ENCODE measurements around the gene DDX4.
A peak's percentile ranks its signal among the peaks of the same experiment; 100 is the strongest.
"Not testable (repeated sequence)": the region's sequence is repeated elsewhere in the genome, so short reads cannot be mapped to it uniquely, and the experiment has no call there.

DDX4 gene

DNA sequence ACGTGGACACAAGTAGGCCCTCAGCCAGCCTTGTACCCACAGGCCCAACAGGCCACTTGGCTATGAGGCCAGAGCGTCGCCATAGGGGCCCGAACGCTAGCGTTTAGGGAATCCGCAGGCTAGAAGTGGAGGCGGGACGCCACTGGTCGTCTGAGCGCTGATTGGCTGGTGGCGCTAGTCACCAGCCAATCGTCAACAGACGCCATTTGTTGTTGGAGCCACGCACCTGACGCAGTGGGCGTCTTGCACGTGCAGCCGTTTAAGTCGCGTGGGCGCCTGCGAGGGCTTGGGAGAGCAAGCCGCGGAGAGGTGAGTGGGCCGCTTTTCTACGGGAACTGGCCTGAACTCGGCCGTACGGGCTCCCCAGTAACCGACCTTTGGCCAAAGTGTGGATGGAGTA, at the start of gene DDX4:
DDX4 (plus strand) TSS at position 269 of the 400 bp plus-strand sequence. CDS start 903 bp downstream, outside the sequence.
- no peak for DNase-seq

DNA sequence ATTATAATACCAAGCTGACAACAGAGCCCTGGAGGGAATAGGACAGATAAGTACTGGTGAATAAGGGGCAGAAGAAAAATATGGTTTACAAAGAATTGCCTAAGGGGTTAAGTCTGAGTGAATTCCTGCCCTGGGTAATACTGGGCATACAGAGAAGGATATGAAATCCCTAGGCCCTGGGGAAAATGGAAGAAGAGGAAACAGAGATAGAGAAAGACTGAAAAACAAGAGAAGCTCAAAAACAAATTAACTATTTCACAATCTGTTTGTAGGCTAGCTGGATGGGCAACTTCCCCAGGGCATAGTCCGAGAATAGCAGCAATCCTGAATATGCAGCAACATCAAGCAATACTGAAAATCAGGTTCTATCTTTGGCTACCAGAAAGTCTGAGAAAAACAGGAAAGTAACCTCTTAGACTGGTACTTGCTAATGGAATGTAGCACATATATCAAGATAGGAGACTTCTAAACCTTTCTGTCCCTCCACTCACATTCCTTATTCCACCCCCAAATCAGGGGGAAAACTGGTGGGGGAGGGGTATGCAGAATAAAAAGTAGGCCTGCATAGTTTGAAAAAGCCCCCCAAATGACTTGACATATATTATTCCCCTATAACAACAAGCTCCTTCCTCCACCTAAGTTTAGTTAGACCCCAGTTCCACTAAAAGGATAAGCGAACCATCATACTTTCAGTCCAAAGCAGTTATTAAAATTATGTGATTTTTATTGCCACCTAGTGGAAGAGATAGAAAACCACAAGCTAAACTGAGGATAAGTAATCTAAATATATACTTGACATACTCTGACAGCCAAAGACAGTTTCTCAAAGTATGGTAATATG, 46.4 kb upstream of the DDX4 start:
- no peak for DNase-seq

DNA sequence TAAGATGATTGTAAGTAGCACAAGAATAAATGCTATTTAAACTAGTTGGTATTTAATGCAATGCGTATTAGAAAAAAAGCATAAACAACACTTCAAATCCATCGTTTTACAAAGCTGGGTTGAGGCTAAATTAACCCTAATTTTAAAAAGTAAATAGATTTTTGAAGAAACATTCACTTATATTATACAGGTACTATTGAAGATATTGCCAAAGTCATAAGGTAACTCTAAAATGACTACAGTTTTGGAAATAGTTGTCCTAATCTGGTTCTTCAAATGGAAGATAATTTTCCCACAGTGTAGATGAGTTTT, 45.8 kb upstream of the DDX4 start:
- no peak for DNase-seq

DNA sequence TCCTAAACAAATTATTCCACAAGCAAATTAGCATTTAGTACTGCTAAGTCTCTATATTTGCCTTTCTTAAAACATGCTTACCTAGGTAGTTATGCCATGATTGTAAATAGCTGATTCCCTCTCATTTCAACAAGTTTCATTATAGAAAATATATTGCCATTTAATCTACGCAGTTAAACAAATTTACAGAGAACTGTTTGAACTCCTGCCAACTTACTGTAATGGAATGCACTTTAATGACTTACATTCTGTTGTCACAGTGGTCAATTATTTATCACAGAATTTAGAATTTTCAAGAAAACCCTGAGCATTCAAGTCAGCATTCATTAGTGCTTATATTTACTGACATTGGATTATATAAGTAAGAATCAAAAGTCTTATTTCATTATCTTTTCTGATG, 45.4 kb upstream of the DDX4 start:
- DNase-seq: no peak

DNA sequence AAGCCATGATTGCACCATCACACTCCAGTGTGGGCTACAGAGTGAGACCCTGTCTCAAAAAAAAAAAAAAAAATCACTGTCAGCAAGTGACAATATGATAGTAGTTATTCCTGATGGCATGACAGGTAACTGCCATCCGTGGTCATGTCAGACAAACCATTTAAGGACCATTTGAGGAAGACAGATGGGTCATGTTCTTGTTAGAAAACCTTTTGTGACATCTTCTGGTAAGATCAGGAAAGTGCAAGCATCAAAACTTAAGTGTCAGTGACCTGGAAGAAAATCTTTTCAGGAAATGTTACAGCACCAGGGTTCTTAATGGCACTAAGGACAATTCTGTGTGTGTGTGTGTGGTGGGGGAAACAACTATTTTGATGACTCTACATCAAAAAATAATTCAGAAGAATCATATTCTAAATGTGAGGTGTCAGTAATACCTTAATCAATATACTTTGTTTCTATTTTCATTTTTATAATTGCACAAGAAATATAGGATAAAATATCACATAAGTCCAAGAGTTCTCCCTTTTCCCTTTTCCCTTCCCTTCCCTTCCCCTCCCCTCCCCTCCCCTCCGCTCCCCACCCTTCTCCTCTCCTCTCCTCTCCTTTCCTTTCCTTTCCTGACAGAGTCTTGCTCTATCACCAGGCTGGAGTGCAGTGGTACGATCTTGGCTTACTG, 43.6 kb upstream of the DDX4 start:
- no peak for DNase-seq

DNA sequence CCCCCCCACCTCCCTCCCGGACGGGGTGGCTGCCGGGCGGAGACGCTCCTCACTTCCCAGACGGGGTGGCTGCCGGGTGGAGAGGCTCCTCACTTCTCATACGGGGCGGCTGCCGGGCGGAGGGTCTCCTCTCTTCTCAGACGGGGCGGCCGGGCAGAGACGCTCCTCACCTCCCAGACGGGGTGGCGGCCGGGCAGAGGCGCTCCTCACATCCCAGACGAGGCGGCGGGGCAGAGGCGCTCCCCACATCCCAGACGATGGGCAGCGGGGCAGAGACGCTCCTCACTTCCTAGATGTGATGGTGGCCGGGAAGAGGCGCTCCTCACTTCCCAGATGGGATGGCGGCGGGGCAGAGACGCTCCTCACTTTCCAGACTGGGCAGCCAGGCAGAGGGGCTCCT, 41.2 kb upstream of the DDX4 start:
- not testable (repeated sequence) for DNase-seq

DNA sequence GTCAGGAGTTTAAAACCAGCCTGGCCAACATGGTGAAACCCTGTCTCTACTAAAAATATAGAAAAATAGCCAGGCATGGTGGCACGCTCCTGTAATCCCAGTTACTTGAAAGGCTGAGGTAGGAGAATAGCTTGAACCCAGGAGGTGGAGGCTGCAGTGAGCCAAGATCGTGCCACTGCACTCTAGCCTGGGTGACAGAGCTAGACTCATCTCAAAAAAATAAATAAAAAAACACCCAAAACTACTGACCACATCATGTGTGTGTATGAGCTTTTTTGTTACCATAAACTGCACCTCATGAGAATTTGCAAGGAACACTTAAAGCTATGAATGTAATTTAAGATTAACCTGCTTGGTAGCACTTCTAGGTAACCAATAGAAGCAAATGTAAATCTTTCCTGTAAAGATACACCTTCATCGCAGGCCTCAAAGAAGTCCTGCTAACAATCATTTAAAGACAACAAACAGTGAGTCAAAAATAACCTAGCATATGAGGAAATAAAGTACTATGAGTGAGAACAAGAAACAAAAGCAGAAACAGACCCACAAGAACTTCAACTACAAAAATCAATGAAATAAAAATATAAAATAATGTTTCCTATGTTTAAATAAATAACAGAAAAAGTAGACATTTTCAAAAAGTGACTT, 38.7 kb upstream of the DDX4 start:
- no peak for DNase-seq

DNA sequence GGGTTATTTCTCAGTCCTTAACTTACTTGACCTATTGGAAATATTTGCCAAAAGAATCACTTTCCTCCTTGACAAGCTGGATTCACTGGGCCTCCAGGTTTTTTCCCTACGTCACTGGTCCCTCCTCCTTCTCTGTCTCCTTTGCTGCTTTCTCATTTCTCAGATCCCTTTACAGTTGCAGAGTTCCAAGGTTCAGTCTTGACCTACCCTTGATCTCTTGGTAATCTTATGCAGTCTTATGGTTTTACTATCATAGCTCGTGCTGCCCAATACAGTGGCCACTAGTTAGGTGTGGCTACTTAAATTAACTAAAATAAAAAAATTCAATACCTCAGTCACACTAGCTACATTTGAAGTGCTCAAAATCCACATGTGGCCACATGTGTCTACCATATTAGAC, 37.1 kb upstream of the DDX4 start:
- DNase-seq: no peak

DNA sequence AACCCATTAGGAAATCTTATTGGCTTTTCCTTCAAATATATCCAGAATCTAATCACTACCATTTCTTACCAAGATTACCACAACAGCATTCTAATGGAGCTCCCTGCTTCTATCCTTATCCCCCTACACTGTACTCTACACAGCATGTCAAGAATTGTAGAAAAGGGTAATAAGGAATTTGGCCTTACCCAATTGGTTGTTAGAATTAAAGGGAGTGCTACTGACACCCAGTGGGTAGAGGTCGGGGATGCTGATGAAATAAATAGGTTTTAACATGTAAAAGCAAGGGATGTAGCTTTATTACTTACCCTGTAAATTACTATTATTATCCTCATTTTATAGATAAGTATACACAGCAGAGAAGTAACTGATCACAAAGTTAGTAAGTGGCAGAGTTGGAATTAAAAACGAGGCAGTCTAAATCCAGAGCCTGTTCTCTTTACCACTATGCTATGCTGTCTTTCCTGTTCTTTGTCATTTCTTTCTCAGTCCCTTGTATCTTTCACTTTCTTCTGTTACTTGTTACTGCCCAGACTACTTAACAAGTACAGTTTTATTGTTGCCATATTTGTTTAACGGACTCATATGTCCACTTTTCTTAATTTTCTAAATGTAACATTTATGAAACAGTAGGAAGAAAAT, 36.3 kb upstream of the DDX4 start:
- no peak for DNase-seq

DNA sequence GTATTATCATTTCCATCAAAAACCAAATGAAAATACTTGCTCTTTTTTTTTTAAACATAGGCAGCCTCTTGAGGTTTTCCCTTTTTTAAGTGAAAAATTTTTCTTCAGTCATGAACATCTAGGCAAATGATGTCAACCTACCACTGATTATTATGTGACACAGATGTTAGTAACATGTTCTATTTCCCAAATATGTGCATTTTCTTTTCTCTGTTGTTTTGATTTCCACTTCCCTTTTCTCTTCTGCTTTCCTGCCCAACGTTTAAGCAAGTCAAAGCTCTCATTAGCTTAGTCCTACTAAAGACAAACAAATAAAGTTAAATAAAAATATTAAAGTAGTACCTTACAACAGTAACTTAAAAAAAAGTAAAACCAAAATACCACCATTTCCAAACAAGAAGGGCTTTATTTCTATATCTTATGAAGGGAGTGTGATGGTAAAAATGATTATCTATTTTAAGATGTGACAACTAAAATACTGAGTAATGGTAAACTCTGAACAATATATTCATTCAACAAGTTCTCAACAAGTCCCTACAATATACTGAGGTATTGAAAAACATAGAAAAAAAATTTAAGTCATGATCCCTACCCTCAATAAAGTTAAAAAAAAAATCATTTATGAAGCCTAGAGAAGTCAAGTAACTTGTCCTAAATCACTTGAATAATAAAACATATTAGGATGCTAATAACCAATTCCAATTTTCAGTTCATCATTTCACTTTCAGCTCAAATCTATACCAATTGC, 35.1 kb upstream of the DDX4 start:
- DNase-seq: no peak

DNA sequence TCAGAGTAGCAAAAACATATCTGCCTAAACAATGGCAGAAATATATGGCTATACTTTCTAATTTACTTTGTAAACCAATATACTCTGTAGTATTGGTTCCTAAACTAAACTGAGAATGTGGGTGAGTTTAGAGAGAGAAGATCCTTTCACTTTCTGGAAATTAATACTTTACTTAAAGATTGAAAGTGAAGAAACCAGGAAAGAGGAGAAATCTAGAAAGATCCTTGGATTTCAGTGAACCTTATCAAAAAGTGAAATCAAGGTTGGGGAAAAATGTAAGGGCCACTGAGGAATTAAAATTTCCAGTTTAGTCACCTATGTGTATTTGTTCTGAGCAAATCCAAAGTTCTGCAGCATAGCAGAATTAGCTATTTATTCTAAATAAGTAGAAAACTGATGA, 31.6 kb upstream of the DDX4 start:
- DNase-seq: no peak

DNA sequence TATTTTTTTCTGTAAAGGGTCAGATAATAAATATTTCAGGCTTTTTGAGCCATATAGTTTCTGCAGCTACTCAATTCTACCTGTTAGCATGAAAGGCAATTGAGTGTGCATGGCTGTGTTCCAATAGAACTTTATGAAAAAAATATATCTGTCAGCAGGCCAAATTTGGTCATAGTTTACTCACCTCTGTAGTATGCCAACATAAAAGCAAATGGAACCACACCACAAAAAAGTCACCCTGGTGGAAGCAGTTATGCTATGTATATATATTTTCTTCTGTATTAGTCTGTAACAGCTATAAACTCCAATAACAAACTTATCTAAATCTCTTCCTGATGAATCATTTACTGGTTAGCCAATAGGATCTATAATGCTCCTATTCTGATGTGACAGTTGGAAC, 29.1 kb upstream of the DDX4 start:
- no peak for DNase-seq

DNA sequence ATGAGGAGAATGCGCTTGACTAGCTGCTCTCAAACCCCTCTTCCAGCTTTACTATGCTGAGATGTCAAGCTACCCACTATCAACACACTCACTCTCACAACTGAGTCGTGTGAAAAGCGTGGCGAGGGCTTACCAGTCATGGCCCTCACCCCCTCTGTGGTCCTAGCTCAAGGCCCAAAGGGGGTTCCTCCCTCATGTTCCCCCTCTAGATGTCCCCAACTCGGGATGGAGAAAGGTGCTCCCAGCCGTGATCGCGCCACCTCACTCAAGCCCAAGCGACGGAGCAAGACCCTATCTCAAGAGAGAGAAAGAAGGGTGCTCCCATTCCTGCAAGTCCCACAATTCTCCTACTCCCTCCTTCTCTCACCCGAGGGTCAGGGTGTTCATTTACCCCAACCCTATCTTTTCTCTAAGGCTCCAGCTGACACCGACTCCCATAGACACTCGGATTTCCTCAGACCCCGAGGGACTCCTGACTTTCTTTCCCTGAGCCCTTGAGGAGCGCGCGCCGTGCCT, 26.3 kb upstream of the DDX4 start:
- DNase-seq: peak in 1 of 2 donors; percentile 20

DNA sequence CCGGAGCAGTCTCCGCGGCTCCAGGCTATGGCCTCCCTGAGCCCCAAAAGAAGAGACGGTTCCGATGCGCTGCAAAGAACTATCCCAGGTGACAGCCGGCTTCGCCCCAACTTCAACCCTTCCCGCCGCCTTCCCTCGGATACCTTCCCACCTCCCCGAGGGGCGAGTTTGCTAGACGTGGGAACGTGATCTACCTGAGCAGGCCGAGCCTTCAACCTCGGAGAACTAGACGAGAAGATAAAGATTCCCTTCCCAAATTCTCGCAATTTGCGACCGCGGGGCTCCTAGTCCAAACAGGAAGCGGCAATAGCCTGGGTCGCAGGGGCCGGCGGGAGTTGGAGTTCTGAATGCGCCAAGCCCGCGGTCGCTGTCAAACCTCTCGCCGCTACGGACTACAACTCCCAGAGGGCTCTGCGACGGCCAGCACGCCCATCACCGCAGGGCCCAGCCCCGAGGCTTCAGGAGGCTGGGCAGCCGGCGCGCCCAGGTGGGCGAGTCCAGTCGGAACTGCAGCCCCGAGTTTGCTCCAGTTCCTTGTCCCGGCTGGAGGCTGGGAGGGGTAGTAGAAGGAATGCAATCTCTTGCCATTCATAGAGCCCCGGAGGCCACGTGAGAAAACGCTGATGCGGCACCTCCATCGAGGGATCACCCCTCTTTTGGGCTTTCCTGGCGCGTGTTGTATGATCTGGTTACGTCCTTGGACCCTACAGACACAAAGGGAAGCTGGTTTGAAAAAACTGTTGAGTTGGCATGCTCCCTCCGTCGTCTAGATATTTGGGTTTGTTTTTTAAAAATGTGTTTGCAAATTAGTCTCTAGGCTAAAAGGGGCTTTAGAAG, 25.6 kb upstream of the DDX4 start, which contains the start of gene SLC38A9:
SLC38A9 (minus strand) TSS at position 302 of the 837 bp plus-strand sequence. CDS start 14,366 bp downstream, outside the sequence.
- peak; percentile 92 to 95 for DNase-seq

DNA sequence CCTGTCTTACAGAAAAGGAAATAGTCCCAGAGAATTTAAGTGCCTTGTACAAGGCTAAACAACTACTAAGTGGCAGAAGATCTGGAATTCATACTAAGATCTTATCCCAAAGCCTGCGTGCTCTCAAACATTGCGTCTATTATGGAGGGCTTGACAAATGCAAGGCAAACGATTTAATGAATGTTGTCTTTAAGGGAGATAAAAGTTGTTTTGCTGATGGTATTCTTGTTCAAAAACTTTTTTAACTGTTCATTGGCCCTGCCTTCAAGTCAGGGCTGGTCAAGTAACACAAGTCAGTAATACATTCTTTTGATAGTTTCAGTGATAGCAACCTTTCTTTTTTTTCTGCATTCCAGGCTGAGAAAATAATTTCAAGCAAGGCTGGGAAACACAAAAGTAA, 24.0 kb upstream of the DDX4 start:
- no peak for DNase-seq

DNA sequence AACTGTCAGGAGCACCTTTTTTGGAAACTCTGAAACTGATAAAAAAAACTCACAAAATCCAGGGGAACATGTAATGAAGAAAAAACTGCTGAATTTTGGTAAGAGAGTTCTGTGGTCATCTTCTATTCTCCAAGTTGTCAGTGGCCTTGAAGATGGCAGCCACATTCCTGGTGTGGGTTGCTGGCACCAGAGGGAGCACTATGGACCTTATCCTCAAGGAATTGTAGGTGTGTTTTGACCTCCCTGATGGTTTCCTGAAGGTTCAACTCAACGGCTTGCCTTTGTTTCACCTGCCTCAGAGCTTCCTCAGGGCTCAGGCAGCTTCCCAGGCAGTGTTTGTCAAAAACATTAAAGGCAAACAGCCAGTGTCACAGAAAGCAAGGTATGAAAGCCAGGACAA, 23.5 kb upstream of the DDX4 start:
- no peak for DNase-seq

DNA sequence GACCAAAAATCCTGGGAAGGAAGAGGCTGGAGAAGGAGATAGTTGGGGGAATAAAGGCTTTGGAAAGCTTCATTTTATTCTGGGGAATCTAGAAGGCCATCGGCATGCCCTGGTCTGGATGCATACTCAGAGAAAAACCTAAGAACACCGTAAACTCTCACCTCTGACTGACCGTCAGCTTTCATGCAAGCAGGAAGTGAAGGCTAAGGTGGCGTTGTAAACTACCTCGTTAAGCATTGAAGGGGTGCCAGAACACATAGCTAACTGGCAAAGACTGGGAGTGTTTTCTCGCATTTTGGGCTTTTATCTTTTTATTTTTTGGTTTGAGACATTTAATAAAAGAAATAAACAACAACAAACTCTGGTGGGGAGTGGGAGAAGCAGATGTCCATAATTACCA, 23.1 kb upstream of the DDX4 start:
- DNase-seq: no peak

DNA sequence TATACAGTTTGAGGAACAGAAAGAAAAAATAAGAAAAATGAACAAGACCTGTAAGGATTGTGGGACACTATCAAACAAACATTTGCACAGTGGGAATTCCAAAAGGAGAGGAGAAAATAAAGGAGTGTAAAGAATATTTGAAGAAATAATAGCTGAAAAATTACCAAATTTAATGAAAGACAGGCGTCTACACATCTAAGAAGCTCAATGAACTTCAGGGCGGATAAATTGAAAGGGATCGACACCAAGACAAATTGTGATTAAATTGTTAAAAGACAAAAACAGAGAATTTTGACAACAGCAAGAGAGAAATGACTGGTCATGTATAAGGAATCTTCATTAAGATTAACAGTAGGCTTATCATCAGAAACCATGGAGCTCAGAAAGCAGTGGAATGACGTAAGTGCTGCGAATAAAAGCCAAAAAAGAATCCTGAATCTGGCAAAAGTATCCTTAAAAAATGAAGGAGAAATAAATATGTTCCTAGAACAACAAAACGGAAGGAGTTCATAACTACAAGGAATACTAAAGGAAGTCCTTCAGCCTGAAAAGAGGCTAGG, 22.3 kb upstream of the DDX4 start:
- no peak for DNase-seq

DNA sequence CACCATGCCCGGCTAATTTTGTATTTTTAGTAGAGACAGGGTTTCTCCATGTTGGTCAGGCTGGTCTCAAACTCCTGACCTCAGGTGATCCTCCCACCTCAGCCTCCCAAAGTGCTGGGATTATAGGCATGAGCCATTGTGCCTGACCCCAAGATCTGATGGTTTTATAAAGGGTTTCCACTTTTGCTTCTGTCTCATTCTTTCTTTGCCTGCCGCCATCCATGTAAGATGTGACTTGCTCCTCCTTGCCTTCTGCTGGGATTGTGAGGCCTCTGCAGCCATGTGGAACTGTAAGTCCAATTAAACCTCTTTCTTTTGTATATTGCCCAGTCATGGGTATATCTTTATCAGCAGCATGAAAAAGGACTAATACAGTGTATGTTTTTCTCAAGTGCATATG, 18.8 kb upstream of the DDX4 start:
- not testable (repeated sequence) for DNase-seq

DNA sequence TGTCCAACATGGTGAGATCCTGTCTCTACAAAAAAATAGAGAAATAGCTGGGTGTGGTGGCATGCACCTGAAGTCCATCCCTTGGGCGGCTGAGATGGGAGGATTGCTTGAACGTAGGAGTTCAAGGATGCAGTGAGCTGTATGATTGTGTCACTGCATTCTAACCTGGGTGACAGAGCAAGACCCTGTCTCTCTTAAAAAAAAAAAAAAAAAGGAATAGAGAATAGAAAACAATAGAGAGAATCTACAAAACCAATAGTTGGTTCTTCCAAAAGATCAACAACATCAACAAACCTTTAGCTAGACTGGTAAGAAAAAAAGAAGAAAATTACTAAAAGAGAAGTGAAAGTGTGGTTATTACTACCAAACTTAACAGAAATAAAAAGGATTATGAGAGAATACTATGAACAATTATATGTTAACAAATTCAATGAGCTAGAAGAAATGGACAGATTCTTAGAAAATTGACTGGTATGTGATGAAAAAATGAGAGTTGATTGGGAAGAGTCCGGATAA, 17.6 kb upstream of the DDX4 start:
- DNase-seq: no peak

DNA sequence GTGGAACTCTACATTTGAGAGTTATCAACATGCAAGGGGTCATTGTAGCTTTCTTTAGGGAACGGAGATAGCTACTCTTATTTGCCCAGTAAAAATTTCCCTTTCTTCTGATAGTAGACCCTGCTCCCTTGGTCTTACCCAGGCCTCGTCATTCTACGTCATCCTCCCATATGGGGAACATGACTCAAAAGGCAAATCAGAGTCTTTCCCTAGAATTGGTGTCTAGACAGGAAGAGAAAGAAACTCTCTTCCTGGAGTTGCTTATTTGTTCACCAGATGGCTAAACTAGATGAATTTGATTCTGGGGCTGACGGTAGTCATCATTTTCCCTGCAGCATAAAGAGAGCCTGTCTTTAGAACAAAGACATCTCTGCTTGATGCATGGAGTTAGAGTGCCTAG, 13.6 kb upstream of the DDX4 start:
- DNase-seq: no peak

All from stimulated activated CD4-positive, alpha-beta T cell treated with anti-CD3 and anti-CD28 coated beads, Interleukin-2, amount 100 ng/mL, for 24 hours (primary cell).